CD8-positive, alpha-beta memory T cell (primary cell): Measurements from ENCODE around the gene EPB41L4B. TPM values are rescaled to one million over a fixed set of nuclear protein-coding genes. Genes with fewer than 3 reads are reported as not detected.
A peak's percentile ranks its signal among the peaks of the same experiment; 100 is the strongest.

Source experiments
- CTCF ChIA-PET: fragments of 350-600 bp; sonication (Branson Sonifier 250); formaldehyde crosslinking; loops from one replicate; lab custom pipeline; 2021; ENCODE audit warnings: antibody characterized with exemption; lab: Charles Lee
- POLR2A ChIA-PET: fragments of 350-600 bp; sonication (Branson Sonifier 250); formaldehyde crosslinking; loops from one replicate; lab custom pipeline; 2021; ENCODE audit warnings: antibody characterized with exemption; lab: Charles Lee
- DNase-seq, 5 donors: peaks; one replicate each; pipeline versions ENCODE4 v3.0.0 to v3.0.0-alpha.2; 2020 to 2022; ENCODE audit warnings: mixed read lengths in 1 of 5
- H3K27ac ChIP-seq: one replicate; pipeline ENCODE4 v1.7.0; 2013; ENCODE audit warnings: low read depth, mild to moderate bottlenecking, low read length, moderate library complexity
- H3K27me3 ChIP-seq: 2 replicates; pipeline ENCODE4 v1.7.0; 2013; ENCODE audit warnings: low read length, mild to moderate bottlenecking; ENCODE audit not compliant: insufficient read depth, poor library complexity, severe bottlenecking
- H3K36me3 ChIP-seq: 2 replicates; pipeline ENCODE4 v1.7.0; 2013; ENCODE audit warnings: mild to moderate bottlenecking, low read length, moderate library complexity; ENCODE audit not compliant: insufficient read depth
- H3K4me1 ChIP-seq: 2 replicates; pipeline ENCODE4 v1.7.0; 2013; ENCODE audit warnings: mild to moderate bottlenecking, low read length, moderate library complexity; ENCODE audit not compliant: insufficient read depth
- H3K4me3 ChIP-seq: 2 replicates; pipeline ENCODE4 v1.7.0; 2013; ENCODE audit warnings: mild to moderate bottlenecking, low read length
- H3K9me3 ChIP-seq: 2 replicates; pipeline ENCODE4 v1.7.0; 2013; ENCODE audit warnings: mild to moderate bottlenecking, low read length
- H3K27ac Mint-ChIP-seq, 8 donors: one replicate each; pipeline ENCODE4 v1.8.0; 2020 to 2021; ENCODE audit warnings: mixed read lengths in 8 of 8, mild to moderate bottlenecking in 6 of 8, inconsistent platforms in 3 of 8, moderate library complexity in 3 of 8
- H3K27me3 Mint-ChIP-seq, 2 donors: one replicate each; pipeline ENCODE4 v1.8.0; 2020 to 2021; ENCODE audit warnings: mixed read lengths in 2 of 2, mild to moderate bottlenecking in 1 of 2, moderate library complexity in 1 of 2
- H3K36me3 Mint-ChIP-seq, 3 donors: one replicate each; pipeline ENCODE4 v1.8.0; 2020 to 2021; ENCODE audit warnings: mixed read lengths in 3 of 3, inconsistent platforms in 1 of 3, mild to moderate bottlenecking in 1 of 3
- H3K4me1 Mint-ChIP-seq, 3 donors: one replicate each; pipeline ENCODE4 v1.8.0; 2020 to 2021; ENCODE audit warnings: mixed read lengths in 3 of 3, inconsistent platforms in 1 of 3, mild to moderate bottlenecking in 1 of 3
- H3K4me3 Mint-ChIP-seq, 7 donors: one replicate each; pipeline ENCODE4 v1.8.0; 2020 to 2021; ENCODE audit warnings: mixed read lengths in 7 of 7, mild to moderate bottlenecking in 6 of 7, moderate library complexity in 4 of 7, inconsistent platforms in 2 of 7
- H3K9me3 Mint-ChIP-seq, 5 donors: one replicate each; pipeline ENCODE4 v1.8.0; 2020 to 2022; ENCODE audit warnings: mixed read lengths in 5 of 5, mild to moderate bottlenecking in 3 of 5, moderate library complexity in 2 of 5, inconsistent platforms in 1 of 5
- polyA plus RNA-seq: library from polyadenylated mRNA; unstranded; fragments of 300-500 nt; fragmentation: Illumina TruSeq; gene quantifications from one replicate; pipeline ENCODE4 v1.2.3, GENCODE V29; 2021
- total RNA-seq, 2 experiments: library from RNA; stranded (reverse); gene quantifications; one replicate each; pipeline ENCODE4 v1.2.3, GENCODE V29; 2021

Gene EPB41L4B
- total and polyA plus RNA-seq, 3 experiments from 2014 or later = 0.35 to 0.44 TPM; not detected in 1

GRCh38 chr9:109244179-109245132 lies 76.4 kb downstream of the EPB41L4B start:
- peaks cover 14 to 43% of the 10 kb centered on the region in 2 donors for H3K27me3 Mint-ChIP-seq
- peaks cover 0 to 2% (median 0%) of the 10 kb centered on the region in 3 donors for H3K4me1 Mint-ChIP-seq
- no peaks in the 10 kb centered on the region for H3K9me3 Mint-ChIP-seq
- Histone ChIP-seq H3K4me1 (no peaks in the 10 kb centered on the region), H3K9me3 (no peaks in the 10 kb centered on the region), H3K4me3 (no peak overlapping the region), H3K27ac (no peak overlapping the region), H3K36me3 (no peaks in the 10 kb centered on the region), H3K27me3 (no peaks in the 10 kb centered on the region)
- DNase-seq = peak; percentile 18 to 71 (median 38)
- peak overlapping the region in 1 of 7 donors; percentile 78 for H3K4me3 Mint-ChIP-seq
- ChIA-PET CTCF (interaction anchor here (0.8 to 1.0 kb wide), 2 partner anchors 8 to 11 kb away, joined by 3 read pairs; no protein-coding TSS in a partner anchor), POLR2A (no interaction called here)
- no peaks in the 10 kb centered on the region for H3K36me3 Mint-ChIP-seq
- no peak overlapping the region for H3K27ac Mint-ChIP-seq

GRCh38 chr9:109242741-109243140 lies 78.1 kb downstream of the EPB41L4B start:
- Histone ChIP-seq H3K27me3 (no peaks in the 10 kb centered on the region), H3K4me3 (no peak overlapping the region), H3K36me3 (no peaks in the 10 kb centered on the region), H3K4me1 (no peaks in the 10 kb centered on the region), H3K9me3 (no peaks in the 10 kb centered on the region), H3K27ac (no peak overlapping the region)
- POLR2A ChIA-PET = no interaction called here
- Mint-ChIP-seq H3K27ac (no peak overlapping the region), H3K9me3 (no peaks in the 10 kb centered on the region), H3K4me3 (no peak overlapping the region), H3K36me3 (no peaks in the 10 kb centered on the region), H3K27me3 (peaks cover 16 to 58% of the 10 kb centered on the region in 2 donors), H3K4me1 (peaks cover 0 to 2% (median 0%) of the 10 kb centered on the region in 3 donors)
- no peak for DNase-seq
- CTCF ChIA-PET = no interaction called here

GRCh38 chr9:109242014-109242413 lies 78.8 kb downstream of the EPB41L4B start:
- no peaks in the 10 kb centered on the region for H3K36me3 ChIP-seq
- H3K9me3 ChIP-seq = no peaks in the 10 kb centered on the region
- ChIA-PET CTCF (no interaction called here), POLR2A (no interaction called here)
- Mint-ChIP-seq H3K27ac (peak overlapping the region in 1 of 8 donors; percentile 72), H3K27me3 (peaks cover 17 to 65% of the 10 kb centered on the region in 2 donors), H3K4me1 (peaks cover 0 to 2% (median 0%) of the 10 kb centered on the region in 3 donors), H3K36me3 (no peaks in the 10 kb centered on the region), H3K9me3 (no peaks in the 10 kb centered on the region), H3K4me3 (no peak overlapping the region)
- no peaks in the 10 kb centered on the region for H3K27me3 ChIP-seq
- H3K4me3 ChIP-seq = no peak overlapping the region
- no peaks in the 10 kb centered on the region for H3K4me1 ChIP-seq
- H3K27ac ChIP-seq = no peak overlapping the region
- DNase-seq = no peak

- H3K27me3 Mint-ChIP-seq = peaks cover 17 to 67% of the 10 kb centered on the region in 2 donors
- no peaks in the 10 kb centered on the region for H3K4me1 ChIP-seq
These were observed 79.7 kb downstream of the EPB41L4B start for GRCh38 chr9:109241207-109241606.

GRCh38 chr9:109239240-109239639 lies 81.6 kb downstream of the EPB41L4B start:
- Histone ChIP-seq H3K9me3 (no peaks in the 10 kb centered on the region), H3K4me3 (no peak overlapping the region), H3K27me3 (no peaks in the 10 kb centered on the region), H3K36me3 (no peaks in the 10 kb centered on the region), H3K27ac (no peak overlapping the region), H3K4me1 (no peaks in the 10 kb centered on the region)
- POLR2A ChIA-PET = no interaction called here
- Mint-ChIP-seq H3K36me3 (no peaks in the 10 kb centered on the region), H3K27me3 (peaks cover 17 to 61% of the 10 kb centered on the region in 2 donors), H3K4me3 (no peak overlapping the region), H3K27ac (no peak overlapping the region), H3K9me3 (no peaks in the 10 kb centered on the region), H3K4me1 (no peaks in the 10 kb centered on the region)
- CTCF ChIA-PET = no interaction called here
- DNase-seq = no peak

More at GRCh38 chr9:109241207-109241606, 79.7 kb downstream of the EPB41L4B start:
- DNase-seq = no peak
- H3K36me3 Mint-ChIP-seq = no peaks in the 10 kb centered on the region
- Histone ChIP-seq H3K36me3 (no peaks in the 10 kb centered on the region), H3K4me3 (no peak overlapping the region), H3K27ac (no peak overlapping the region), H3K9me3 (no peaks in the 10 kb centered on the region), H3K27me3 (no peaks in the 10 kb centered on the region)
- no peak overlapping the region for H3K27ac Mint-ChIP-seq
- CTCF ChIA-PET = interaction anchor here (1.0 kb wide), 2 partner anchors 11 kb away, joined by 3 read pairs; no protein-coding TSS in a partner anchor
- no peak overlapping the region for H3K4me3 Mint-ChIP-seq
- H3K9me3 Mint-ChIP-seq = no peaks in the 10 kb centered on the region
- POLR2A ChIA-PET = interaction anchor here (0.6 kb wide), 1 partner anchor 199 kb away, joined by 4 read pairs; no protein-coding TSS in a partner anchor
- H3K4me1 Mint-ChIP-seq = peaks cover 0 to 2% (median 0%) of the 10 kb centered on the region in 3 donors

GRCh38 chr9:109238655-109239054 lies 82.2 kb downstream of the EPB41L4B start:
- no peaks in the 10 kb centered on the region for H3K9me3 Mint-ChIP-seq
- Histone ChIP-seq H3K27ac (no peak overlapping the region), H3K4me1 (no peaks in the 10 kb centered on the region), H3K36me3 (no peaks in the 10 kb centered on the region), H3K4me3 (no peak overlapping the region), H3K27me3 (no peaks in the 10 kb centered on the region), H3K9me3 (no peaks in the 10 kb centered on the region)
- peaks cover 12 to 56% of the 10 kb centered on the region in 2 donors for H3K27me3 Mint-ChIP-seq
- DNase-seq = no peak
- H3K36me3 Mint-ChIP-seq = no peaks in the 10 kb centered on the region
- ChIA-PET POLR2A (no interaction called here), CTCF (no interaction called here)
- no peak overlapping the region for H3K4me3 Mint-ChIP-seq
- H3K4me1 Mint-ChIP-seq = no peaks in the 10 kb centered on the region
- no peak overlapping the region for H3K27ac Mint-ChIP-seq

- POLR2A ChIA-PET = no interaction called here
- H3K27ac Mint-ChIP-seq = no peak overlapping the region
- H3K36me3 ChIP-seq = no peaks in the 10 kb centered on the region
- DNase-seq = no peak
- H3K4me3 Mint-ChIP-seq = no peak overlapping the region
- H3K27me3 ChIP-seq = no peaks in the 10 kb centered on the region
- CTCF ChIA-PET = no interaction called here
- H3K27ac ChIP-seq = no peak overlapping the region
- no peaks in the 10 kb centered on the region for H3K9me3 ChIP-seq
- no peaks in the 10 kb centered on the region for H3K9me3 Mint-ChIP-seq
- no peaks in the 10 kb centered on the region for H3K4me1 ChIP-seq
- no peak overlapping the region for H3K4me3 ChIP-seq
- no peaks in the 10 kb centered on the region for H3K36me3 Mint-ChIP-seq
- peaks cover 12 to 52% of the 10 kb centered on the region in 2 donors for H3K27me3 Mint-ChIP-seq
- H3K4me1 Mint-ChIP-seq = no peaks in the 10 kb centered on the region
These were observed 82.7 kb downstream of the EPB41L4B start for GRCh38 chr9:109238125-109238524.
